Gastroesophageal sphincter (tissue), 4 donors: ENCODE measurements around the gene OBSCN. TPM values are rescaled to one million over a fixed set of nuclear protein-coding genes. Genes with fewer than 3 reads are reported as not detected.

ENCODE experiments used
- ATAC-seq: fragments of 150-250 bp; one replicate; pipeline ENCODE4 v1.9.1; 2016; ENCODE audit warnings: mild to moderate bottlenecking, moderate library complexity
- H3K27ac ChIP-seq, 4 donors: fragments of 200-600 bp; sonication (generic) in 3 of 4; 1 replicate in 3 of 4; 2 replicates in 1 of 4; pipeline ENCODE4 v1.5.1; 2016 to 2019
- H3K27me3 ChIP-seq: fragments of 200-600 bp; sonication (generic); one replicate; pipeline ENCODE4 v1.5.1; 2019
- H3K36me3 ChIP-seq, 2 donors: fragments of 200-600 bp; sonication (generic); one replicate each; pipeline ENCODE4 v1.5.1; 2019; ENCODE audit warnings: control low read depth in 1 of 2
- H3K4me1 ChIP-seq, 3 donors: fragments of 200-600 bp; sonication (generic); 1 replicate in 2 of 3; 2 replicates in 1 of 3; pipeline ENCODE4 v1.5.1; 2016 to 2019; ENCODE audit warnings: control low read depth in 2 of 3
- H3K4me3 ChIP-seq, 2 donors: fragments of 200-600 bp; sonication (generic); one replicate each; pipeline ENCODE4 v1.5.1; 2019; ENCODE audit warnings: mild to moderate bottlenecking in 1 of 2, moderate library complexity in 1 of 2
- H3K9me3 ChIP-seq, 3 donors: fragments of 200-600 bp; sonication (generic); one replicate each; pipeline ENCODE4 v1.5.1; 2017 to 2019; ENCODE audit warnings: control low read depth in 2 of 3
- CTCF ChIP-seq, 4 experiments: fragments of 200-600 bp in 2 of 4; fragments of 450-650 bp in 2 of 4; sonication (generic) in 1 of 4; IDR thresholded peaks; one replicate each; pipeline ENCODE4 v1.5.1; 2017 to 2019; ENCODE audit warnings: antibody characterized with exemption in 4 of 4, mild to moderate bottlenecking in 2 of 4, moderate library complexity in 2 of 4
- EP300 ChIP-seq: sonication (generic); formaldehyde crosslinking; IDR thresholded peaks from one replicate; pipeline ENCODE4 v1.6.1; 2017; ENCODE audit warnings: antibody characterized with exemption, mild to moderate bottlenecking
- POLR2A ChIP-seq, 2 donors: fragments of 450-650 bp; IDR thresholded peaks; one replicate each; pipeline ENCODE4 v1.6.1; 2017; ENCODE audit warnings: antibody characterized with exemption in 2 of 2, mild to moderate bottlenecking in 2 of 2, moderate library complexity in 1 of 2
- POLR2AphosphoS5 ChIP-seq: sonication (generic); formaldehyde crosslinking; IDR thresholded peaks from one replicate; pipeline ENCODE4 v1.6.1; 2017; ENCODE audit warnings: antibody characterized with exemption
- WGBS, 2 donors: methylation state at CpG; one replicate each; pipeline ENCODE4 v1.1.5; 2018; ENCODE audit warnings: low coverage in 1 of 2; 5-methylcytosine and 5-hydroxymethylcytosine counted together
- total RNA-seq, 4 donors: library from RNA; depleted of rRNA; stranded (reverse); fragments of >200 nt; gene quantifications; one replicate each; pipeline ENCODE4 v1.1.0, GENCODE V29; 2016

Gene OBSCN
- total RNA-seq, 4 donors from 2014 or later: 11.1 to 28.4 (median 20.9) TPM

GRCh38 chr1:228303596-228303995 is 95.8 kb downstream of the OBSCN start:
- Histone ChIP-seq H3K9me3 (peaks cover 0 to 35% (median 0%) of the 10 kb centered on the region in 3 donors), H3K27ac (no peak overlapping the region), H3K36me3 (peaks cover 0 to 26% of the 10 kb centered on the region in 2 donors), H3K4me3 (no peak overlapping the region), H3K4me1 (no peaks in the 10 kb centered on the region), H3K27me3 (peaks cover 19% of the 10 kb centered on the region)
- WGBS, 2 donors: 97% methylated on average over 6 of the region's 9 CpGs; no CpG with 5 or more reads in 1 of the 2 donors
- TF ChIP-seq EP300 (no peak), CTCF (IDR thresholded peaks at IDR 0.05) (no peak), POLR2AphosphoS5 (no peak), POLR2A (IDR thresholded peaks at IDR 0.05) (no peak)
- no peak for ATAC-seq

- 80 to 83% methylated on average over 2 to 7 of the region's 8 CpGs for WGBS, 2 donors
- Histone ChIP-seq H3K36me3 (peaks cover 0 to 26% of the 10 kb centered on the region in 2 donors), H3K27me3 (peaks cover 24% of the 10 kb centered on the region), H3K4me3 (no peak overlapping the region), H3K27ac (no peak overlapping the region), H3K9me3 (peaks cover 0 to 35% (median 0%) of the 10 kb centered on the region in 3 donors), H3K4me1 (no peaks in the 10 kb centered on the region)
- ATAC-seq: no peak
- TF ChIP-seq EP300 (no peak), POLR2AphosphoS5 (no peak), CTCF (IDR thresholded peaks at IDR 0.05) (no peak), POLR2A (IDR thresholded peaks at IDR 0.05) (no peak)
Observed at GRCh38 chr1:228304225-228304624, 96.4 kb downstream of the OBSCN start.

GRCh38 chr1:228304766-228305395 is 97.0 kb downstream of the OBSCN start:
- H3K9me3 ChIP-seq: peaks cover 0 to 35% (median 0%) of the 10 kb centered on the region in 3 donors
- TF ChIP-seq EP300: no peak
- TF ChIP-seq CTCF (IDR thresholded peaks at IDR 0.05): no peak
- no peak for TF ChIP-seq POLR2A (IDR thresholded peaks at IDR 0.05)
- TF ChIP-seq POLR2AphosphoS5: no peak
- no peaks in the 10 kb centered on the region for H3K4me1 ChIP-seq
- no peak overlapping the region for H3K4me3 ChIP-seq
- ATAC-seq: no peak
- no peak overlapping the region for H3K27ac ChIP-seq
- 84 to 100% methylated on average over 3 to 4 of the region's 6 CpGs for WGBS, 2 donors
- H3K36me3 ChIP-seq: peaks cover 0 to 20% of the 10 kb centered on the region in 2 donors
- H3K27me3 ChIP-seq: peaks cover 31% of the 10 kb centered on the region

- Histone ChIP-seq H3K36me3 (peaks cover 0 to 16% of the 10 kb centered on the region in 2 donors), H3K9me3 (peaks cover 0 to 29% (median 0%) of the 10 kb centered on the region in 3 donors), H3K27ac (no peak overlapping the region), H3K4me1 (no peaks in the 10 kb centered on the region), H3K4me3 (no peak overlapping the region), H3K27me3 (peaks cover 39% of the 10 kb centered on the region)
- no peak for TF ChIP-seq POLR2A (IDR thresholded peaks at IDR 0.05)
- no peak for TF ChIP-seq CTCF (IDR thresholded peaks at IDR 0.05)
- TF ChIP-seq POLR2AphosphoS5: no peak
- no peak for TF ChIP-seq EP300
- no CpG with 5 or more reads among the region's 6 CpGs for WGBS, 2 donors
- no peak for ATAC-seq
Observed at GRCh38 chr1:228305721-228306152, 97.9 kb downstream of the OBSCN start.
